GOT3 (cell line): ENCODE results near the gene SLC25A25.

ENCODE experiments used
- DNase-seq: peaks from one replicate; lab custom pipeline; 2025; ENCODE audit warnings: mixed read lengths; lab: John Stamatoyannopoulos, UW

SLC25A25 gene

GRCh38 chr9:128072144-128073021 lies 4.4 kb downstream of the SLC25A25 start:
- DNase-seq = no peak

- no peak for DNase-seq
Observed at GRCh38 chr9:128073253-128073886, 5.3 kb downstream of the SLC25A25 start.

- DNase-seq = no peak
Observed at GRCh38 chr9:128077847-128078503, 9.9 kb downstream of the SLC25A25 start.

- DNase-seq = no peak
Observed at GRCh38 chr9:128078504-128079434, 10.7 kb downstream of the SLC25A25 start.

- DNase-seq = no peak
Observed at GRCh38 chr9:128080206-128080605, 12.2 kb downstream of the SLC25A25 start.

GRCh38 chr9:128081056-128081455 lies 13.0 kb downstream of the SLC25A25 start:
- DNase-seq = no peak

GRCh38 chr9:128082151-128082550 lies 14.1 kb downstream of the SLC25A25 start:
- DNase-seq = no peak

GRCh38 chr9:128084746-128085145 lies 16.7 kb downstream of the SLC25A25 start:
- DNase-seq = no peak

- no peak for DNase-seq
Observed at GRCh38 chr9:128085943-128086342, 17.9 kb downstream of the SLC25A25 start.

- no peak for DNase-seq
Observed at GRCh38 chr9:128087262-128087661, 19.2 kb downstream of the SLC25A25 start.

- no peak for DNase-seq
Observed at GRCh38 chr9:128088253-128088945, 20.4 kb downstream of the SLC25A25 start.

GRCh38 chr9:128089299-128089698 lies 21.3 kb downstream of the SLC25A25 start:
- DNase-seq = no peak

- DNase-seq = no peak
Observed at GRCh38 chr9:128091144-128091543, 23.1 kb downstream of the SLC25A25 start.

GRCh38 chr9:128091571-128091970 lies 23.5 kb downstream of the SLC25A25 start:
- no peak for DNase-seq

- no peak for DNase-seq
Observed at GRCh38 chr9:128092199-128092977, 24.4 kb downstream of the SLC25A25 start.

GRCh38 chr9:128093011-128093410 lies 25.0 kb downstream of the SLC25A25 start:
- no peak for DNase-seq

GRCh38 chr9:128094166-128094949 lies 26.3 kb downstream of the SLC25A25 start:
- peak; percentile 56 for DNase-seq

GRCh38 chr9:128094950-128095544 lies 27.0 kb downstream of the SLC25A25 start:
- DNase-seq = no peak
